Endodermal cell (in vitro differentiated cells): Measurements from ENCODE around the gene LMOD3. TPM values are rescaled to one million over a fixed set of nuclear protein-coding genes. Genes with fewer than 3 reads are reported as not detected.

Experiments
- DNase-seq: peaks from one replicate; pipeline ENCODE4 v3.0.0-alpha.2; 2017
- H3K27ac ChIP-seq: 2 replicates; pipeline ENCODE4 v1.5.1; 2013; ENCODE audit warnings: mild to moderate bottlenecking, low read depth, low read length, moderate library complexity
- H3K27me3 ChIP-seq: 2 replicates; pipeline ENCODE4 v1.6.1; 2013; ENCODE audit warnings: mild to moderate bottlenecking, low read length, moderate library complexity; ENCODE audit not compliant: insufficient read depth, control insufficient read depth, poor library complexity, severe bottlenecking
- H3K36me3 ChIP-seq: 2 replicates; pipeline ENCODE4 v1.7.0; 2013; ENCODE audit warnings: mild to moderate bottlenecking, low read length, moderate library complexity; ENCODE audit not compliant: control insufficient read depth, insufficient read depth
- H3K4me1 ChIP-seq: one replicate; pipeline ENCODE4 v1.7.0; 2013; ENCODE audit warnings: low read length; ENCODE audit not compliant: control insufficient read depth, insufficient read depth
- H3K4me3 ChIP-seq: 2 replicates; pipeline ENCODE4 v1.5.1; 2013; ENCODE audit warnings: mild to moderate bottlenecking, low read length, moderate library complexity
- H3K9ac ChIP-seq: 2 replicates; pipeline ENCODE4 v1.6.1; 2013; ENCODE audit warnings: mild to moderate bottlenecking, low read length, moderate library complexity; ENCODE audit not compliant: poor library complexity, severe bottlenecking; ENCODE audit errors: extremely low read depth
- H3K9me3 ChIP-seq: 2 replicates; pipeline ENCODE4 v1.6.1; 2013; ENCODE audit warnings: mild to moderate bottlenecking, low read length, moderate library complexity; ENCODE audit not compliant: control insufficient read depth
- H3K27ac Mint-ChIP-seq: 2 replicates; pipeline ENCODE4 v1.8.0; 2020; ENCODE audit warnings: mixed read lengths
- H3K27me3 Mint-ChIP-seq: 2 replicates; pipeline ENCODE4 v1.8.0; 2021; ENCODE audit warnings: mild to moderate bottlenecking, mixed read lengths; ENCODE audit not compliant: insufficient read depth
- H3K36me3 Mint-ChIP-seq: 2 replicates; pipeline ENCODE4 v1.8.0; 2020; ENCODE audit warnings: low read depth, mixed read lengths
- H3K4me1 Mint-ChIP-seq: 2 replicates; pipeline ENCODE4 v1.8.0; 2020; ENCODE audit warnings: mixed read lengths
- H3K4me3 Mint-ChIP-seq: 2 replicates; pipeline ENCODE4 v1.8.0; 2020; ENCODE audit warnings: mild to moderate bottlenecking, moderate library complexity, mixed read lengths
- H3K9me3 Mint-ChIP-seq: 2 replicates; pipeline ENCODE4 v1.8.0; 2020; ENCODE audit warnings: mild to moderate bottlenecking, mixed read lengths
- CTCF ChIP-seq: fragments of 200-600 bp; sonication (generic); conservative IDR thresholded peaks from 2 replicates; pipeline ENCODE4 v1.5.0; 2021; ENCODE audit warnings: antibody characterized with exemption, mild to moderate bottlenecking
- WGBS, 2 experiments: methylation state at CpG; one replicate each; pipeline versions ENCODE4 v1.1.5 to v1.1.7; 2013; ENCODE audit warnings: missing lambda C conversion rate in 2 of 2, mixed read lengths in 1 of 2; ENCODE audit not compliant: insufficient coverage in 1 of 2, insufficient read length in 1 of 2; 5-methylcytosine and 5-hydroxymethylcytosine counted together
- total RNA-seq, 2 donors: library from RNA; stranded (reverse); fragmentation: NEBNext Ultra II Directional in 1 of 2; extraction: Animal tissue kit (Norgen Biotek cat#: 25700) in 1 of 2; gene quantifications; 2 replicates in 1 of 2; 3 replicates in 1 of 2; pipeline ENCODE4 v1.2.1, GENCODE V29; 2021

The LMOD3 gene
- total RNA-seq, 2 donors from 2014 or later, result not detected

DNA sequence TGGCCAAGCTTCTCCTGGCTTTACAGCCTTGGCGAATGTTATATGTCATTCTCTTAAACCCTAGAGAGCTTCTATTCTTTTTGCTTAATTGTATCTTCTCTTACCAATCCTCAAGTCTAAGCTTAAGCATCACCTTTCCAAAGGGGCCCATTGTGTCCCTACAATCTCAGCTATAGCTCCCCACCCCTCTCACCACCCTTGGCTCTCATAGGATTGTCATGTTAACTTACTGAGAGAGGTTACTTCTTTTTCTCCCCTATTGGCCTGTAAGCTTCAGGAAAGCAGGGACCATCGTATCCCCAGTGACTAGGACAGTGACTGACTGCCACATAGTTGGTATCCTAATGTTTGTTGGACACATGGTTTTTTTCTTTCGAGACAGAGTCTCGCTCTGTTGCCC, 43.3 kb upstream of the LMOD3 start:
- Mint-ChIP-seq H3K9me3 (no peaks in the 10 kb centered on the region), H3K27me3 (peaks cover 2% of the 10 kb centered on the region), H3K4me3 (no peak overlapping the region), H3K4me1 (no peaks in the 10 kb centered on the region), H3K36me3 (no peaks in the 10 kb centered on the region), H3K27ac (no peak overlapping the region)
- no peak for TF ChIP-seq CTCF
- 85 to 97% methylated on average over 3 to 4 of the region's 4 CpGs for WGBS, 2 experiments
- H3K27ac ChIP-seq, result no peak overlapping the region
- no peaks in the 10 kb centered on the region for H3K9me3 ChIP-seq
- no peaks in the 10 kb centered on the region for H3K36me3 ChIP-seq
- peak; percentile 35 for DNase-seq
- no peaks in the 10 kb centered on the region for H3K27me3 ChIP-seq
- no peaks in the 10 kb centered on the region for H3K4me1 ChIP-seq
- no peak overlapping the region for H3K4me3 ChIP-seq
- H3K9ac ChIP-seq, result no peak overlapping the region

- H3K9ac ChIP-seq, result no peak overlapping the region
- no peaks in the 10 kb centered on the region for H3K27me3 ChIP-seq
- H3K9me3 Mint-ChIP-seq, result no peaks in the 10 kb centered on the region
- no peaks in the 10 kb centered on the region for H3K4me1 ChIP-seq
- H3K36me3 Mint-ChIP-seq, result no peaks in the 10 kb centered on the region
- H3K36me3 ChIP-seq, result no peaks in the 10 kb centered on the region
- no peak overlapping the region for H3K27ac Mint-ChIP-seq
- no peaks in the 10 kb centered on the region for H3K9me3 ChIP-seq
- H3K4me1 Mint-ChIP-seq, result no peaks in the 10 kb centered on the region
- no peak overlapping the region for H3K4me3 Mint-ChIP-seq
- DNase-seq, result peak; percentile 20
- H3K27me3 Mint-ChIP-seq, result peaks cover 2% of the 10 kb centered on the region
- no peak overlapping the region for H3K27ac ChIP-seq
- H3K4me3 ChIP-seq, result no peak overlapping the region
- no peak for TF ChIP-seq CTCF
Observed at GRCh38 chr3:69164296-69164695, 41.9 kb upstream of the LMOD3 start.

DNA sequence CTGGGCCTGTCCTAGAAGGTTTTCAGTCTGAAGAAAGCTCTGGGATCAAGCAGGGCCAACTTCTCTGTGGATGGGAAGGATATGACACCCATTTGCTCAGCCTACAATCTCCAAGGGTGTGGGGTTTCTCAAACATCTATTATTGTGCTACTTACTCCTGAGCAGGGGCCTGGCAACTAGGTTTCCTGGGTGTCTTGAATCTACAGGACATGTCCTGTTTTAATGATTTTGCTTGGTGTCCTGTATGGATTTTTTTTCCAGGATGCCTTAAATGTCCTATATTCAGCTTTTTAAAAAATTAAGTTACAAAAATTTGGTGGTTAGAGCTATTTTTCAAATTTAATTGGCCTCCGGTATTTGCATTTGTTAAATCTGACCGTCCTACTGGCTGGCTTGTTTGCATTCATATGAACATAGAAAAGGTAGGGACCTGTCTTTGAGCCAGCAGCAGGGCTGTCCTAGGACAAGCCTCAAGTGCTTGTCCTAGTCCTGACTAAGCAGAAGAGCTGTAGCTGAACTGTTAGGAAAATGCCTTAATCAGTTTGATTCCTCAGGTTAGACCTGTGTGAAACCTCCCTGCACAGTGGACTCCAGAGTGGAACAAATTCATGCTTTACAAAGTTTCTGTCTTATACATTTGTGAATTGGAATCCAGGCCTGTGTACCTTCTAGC, 40.0 kb upstream of the LMOD3 start:
- Histone ChIP-seq H3K27me3 (no peaks in the 10 kb centered on the region), H3K36me3 (no peaks in the 10 kb centered on the region), H3K27ac (no peak overlapping the region), H3K9ac (no peak overlapping the region), H3K4me3 (no peak overlapping the region), H3K9me3 (no peaks in the 10 kb centered on the region), H3K4me1 (no peaks in the 10 kb centered on the region)
- no peak overlapping the region for H3K4me3 Mint-ChIP-seq
- H3K27me3 Mint-ChIP-seq, result peaks cover 4% of the 10 kb centered on the region
- no peaks in the 10 kb centered on the region for H3K4me1 Mint-ChIP-seq
- no peak overlapping the region for H3K27ac Mint-ChIP-seq
- no peaks in the 10 kb centered on the region for H3K9me3 Mint-ChIP-seq
- TF ChIP-seq CTCF, result no peak
- DNase-seq, result peak; percentile 8
- 88 to 93% methylated on average over 2 of the region's 2 CpGs for whole genome bisulfite sequencing, 2 experiments
- H3K36me3 Mint-ChIP-seq, result no peaks in the 10 kb centered on the region
